GM06990 (cell line): ENCODE measurements around the gene SCEL.
A peak's percentile ranks its signal among the peaks of the same experiment; 100 is the strongest.

ENCODE experiments used
- DNase-seq: peaks from one replicate; pipeline ENCODE4 v3.0.0-alpha.2; 2011; ENCODE audit not compliant: insufficient read length; ENCODE audit errors: extremely low read depth
- H3K27me3 ChIP-seq: replicated peaks from 2 replicates; pipeline ENCODE4 v1.6.0; 2011; ENCODE audit warnings: low read length; ENCODE audit not compliant: control insufficient read depth, insufficient read depth
- H3K36me3 ChIP-seq: 2 replicates; pipeline ENCODE4 v1.5.1; 2011; ENCODE audit warnings: low read length; ENCODE audit not compliant: control insufficient read depth, insufficient read depth
- H3K4me3 ChIP-seq: replicated peaks from 2 replicates; pipeline ENCODE4 v1.5.1; 2011; ENCODE audit warnings: low read depth, mild to moderate bottlenecking, control low read depth, low read length
- TF ChIP-seq, protein P1 (sequence below): IDR thresholded peaks from 2 replicates; pipeline ENCODE4 v1.5.1; 2011; ENCODE audit warnings: low read length, control low read depth, mild to moderate bottlenecking, inconsistent platforms; ENCODE audit not compliant: insufficient read depth, poor library complexity, severe bottlenecking

Gene SCEL

GRCh38 chr13:77535448-77535847 lies at the start of gene SCEL:
SCEL (plus strand) TSS chr13:77535706; CDS start chr13:77555876, 20,170 bp downstream.
- H3K4me3 ChIP-seq = no peak within 1 kb of the TSS
- no peaks in the 10 kb centered on the region for H3K36me3 ChIP-seq
- no peaks in the 10 kb centered on the region for H3K27me3 ChIP-seq
- TF ChIP-seq, protein P1, sequence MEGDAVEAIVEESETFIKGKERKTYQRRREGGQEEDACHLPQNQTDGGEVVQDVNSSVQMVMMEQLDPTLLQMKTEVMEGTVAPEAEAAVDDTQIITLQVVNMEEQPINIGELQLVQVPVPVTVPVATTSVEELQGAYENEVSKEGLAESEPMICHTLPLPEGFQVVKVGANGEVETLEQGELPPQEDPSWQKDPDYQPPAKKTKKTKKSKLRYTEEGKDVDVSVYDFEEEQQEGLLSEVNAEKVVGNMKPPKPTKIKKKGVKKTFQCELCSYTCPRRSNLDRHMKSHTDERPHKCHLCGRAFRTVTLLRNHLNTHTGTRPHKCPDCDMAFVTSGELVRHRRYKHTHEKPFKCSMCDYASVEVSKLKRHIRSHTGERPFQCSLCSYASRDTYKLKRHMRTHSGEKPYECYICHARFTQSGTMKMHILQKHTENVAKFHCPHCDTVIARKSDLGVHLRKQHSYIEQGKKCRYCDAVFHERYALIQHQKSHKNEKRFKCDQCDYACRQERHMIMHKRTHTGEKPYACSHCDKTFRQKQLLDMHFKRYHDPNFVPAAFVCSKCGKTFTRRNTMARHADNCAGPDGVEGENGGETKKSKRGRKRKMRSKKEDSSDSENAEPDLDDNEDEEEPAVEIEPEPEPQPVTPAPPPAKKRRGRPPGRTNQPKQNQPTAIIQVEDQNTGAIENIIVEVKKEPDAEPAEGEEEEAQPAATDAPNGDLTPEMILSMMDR = no peak
- DNase-seq = no peak

DNA sequence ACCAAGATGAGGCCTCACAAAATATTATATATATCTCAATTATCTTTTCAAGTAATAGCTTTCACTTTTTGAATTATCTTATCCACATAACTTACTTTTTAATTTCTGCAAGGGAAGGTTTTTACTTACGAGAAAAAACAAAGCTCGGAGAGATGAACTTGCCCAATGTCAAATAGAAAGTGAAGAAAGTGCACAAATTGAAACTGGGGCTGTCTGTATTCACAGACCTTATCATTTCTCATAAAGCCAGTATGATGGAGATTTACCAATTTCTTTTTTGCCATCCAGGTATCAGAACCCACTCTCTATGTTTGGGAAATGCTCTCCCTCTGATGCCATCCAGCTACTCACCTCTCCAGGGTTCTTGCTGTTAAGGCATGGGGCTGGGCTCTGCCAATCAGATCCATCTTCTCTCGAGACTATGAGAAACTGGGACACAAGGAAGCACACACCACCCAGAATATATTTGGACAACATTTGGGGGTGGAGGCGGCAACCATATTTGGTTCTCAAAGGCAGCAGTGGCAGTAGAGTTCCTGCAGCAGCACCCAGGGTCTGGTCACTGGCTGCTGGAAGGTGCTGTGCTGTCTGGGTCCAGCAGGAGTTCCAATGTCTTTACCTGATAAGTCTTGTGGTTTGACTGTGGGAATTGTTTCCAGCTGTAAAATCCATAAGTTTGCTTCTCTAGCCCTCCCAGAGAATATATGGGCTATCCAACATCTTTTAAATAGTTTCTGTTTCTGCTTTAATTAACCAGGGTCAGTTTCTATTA lies 45.8 kb upstream of the SCEL start:
- TF ChIP-seq, protein P1 = no peak
- H3K36me3 ChIP-seq = no peaks in the 10 kb centered on the region
- DNase-seq = no peak

DNA sequence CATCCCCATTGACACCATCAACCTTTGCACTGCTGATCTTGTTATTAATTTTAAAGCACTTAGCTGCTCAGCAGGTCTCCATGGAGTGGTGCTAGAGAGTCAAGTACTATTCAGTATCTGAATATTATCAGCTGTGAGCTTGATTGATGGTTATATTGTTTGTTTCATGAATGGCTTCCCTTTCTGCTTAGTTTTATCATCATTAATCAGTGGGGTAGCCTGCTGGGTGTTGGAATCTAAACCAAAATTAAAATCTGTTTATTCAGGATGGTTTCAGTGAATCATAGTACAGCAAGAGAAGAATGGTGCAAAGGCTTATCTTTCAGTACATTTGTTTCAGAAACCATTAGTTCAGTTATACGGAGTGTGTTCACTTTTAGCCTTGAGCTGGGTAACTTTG lies 42.5 kb upstream of the SCEL start:
- no peaks in the 10 kb centered on the region for H3K27me3 ChIP-seq
- no peak for DNase-seq
- no peaks in the 10 kb centered on the region for H3K36me3 ChIP-seq
- no peak overlapping the region for H3K4me3 ChIP-seq
- TF ChIP-seq, protein P1 = peak; percentile 71

More for the DNA sequence above, 45.8 kb upstream of the SCEL start:
- no peaks in the 10 kb centered on the region for H3K27me3 ChIP-seq
- H3K4me3 ChIP-seq = no peak overlapping the region

- DNase-seq = no peak
- no peaks in the 10 kb centered on the region for H3K36me3 ChIP-seq
- no peak overlapping the region for H3K4me3 ChIP-seq
- TF ChIP-seq, protein P1 = no peak
- H3K27me3 ChIP-seq = no peaks in the 10 kb centered on the region
Observed at GRCh38 chr13:77494226-77494625, 41.3 kb upstream of the SCEL start.

- no peak for DNase-seq
- Histone ChIP-seq H3K36me3 (no peaks in the 10 kb centered on the region), H3K27me3 (no peaks in the 10 kb centered on the region), H3K4me3 (no peak overlapping the region)
- TF ChIP-seq, protein P1 = no peak
Observed at GRCh38 chr13:77497350-77497749, 38.2 kb upstream of the SCEL start.
